Endothelial cell of umbilical vein (primary cell): ENCODE measurements around the gene CTDSPL. TPM values are rescaled to one million over a fixed set of nuclear protein-coding genes. Genes with fewer than 3 reads are reported as not detected.

Experiments used
- BruUV-seq: library from RNA; stranded (reverse); fragments of 400-500 nt; replicated peaks from 2 replicates; lab custom pipeline; 2021; lab: Mats Ljungman, UMichigan
- CTCF ChIA-PET: fragments of 300-600, 350-600 bp; sonication (Branson Sonifier 250); formaldehyde crosslinking; loops from one replicate; lab custom pipeline; 2021; ENCODE audit warnings: antibody characterized with exemption, inconsistent platforms; lab: Charles Lee
- POLR2A ChIA-PET: fragments of 300-600, 350-600 bp; sonication (Branson Sonifier 250); formaldehyde crosslinking; loops from one replicate; lab custom pipeline; 2021; ENCODE audit warnings: antibody characterized with exemption, inconsistent platforms; lab: Charles Lee
- DNase-seq: peaks from one replicate; pipeline ENCODE4 v3.0.0-alpha.2; 2011; ENCODE audit warnings: low read depth, low spot score
- FAIRE-seq: peaks from 2 replicates; lab custom pipeline; 2011; peaks lifted over from hg19 to GRCh38; lab: Jason Lieb, UNC
- H2AFZ ChIP-seq: 2 replicates; pipeline ENCODE4 v1.6.0; 2012; ENCODE audit warnings: low read depth, low read length, control low read depth, inconsistent platforms
- H3K27ac ChIP-seq: 2 replicates; pipeline ENCODE4 v1.5.1; 2011; ENCODE audit warnings: low read depth, mild to moderate bottlenecking, control low read depth, low read length, moderate library complexity; ENCODE audit not compliant: insufficient read depth
- H3K27me3 ChIP-seq, 2 experiments: 2 replicates each; pipeline versions ENCODE4 v1.6.0 to v1.6.1; 2011; ENCODE audit warnings: low read length in 2 of 2, mixed read lengths in 1 of 2; ENCODE audit not compliant: control insufficient read depth in 2 of 2, insufficient read depth in 2 of 2
- H3K36me3 ChIP-seq, 2 experiments: 2 replicates in 1 of 2; 3 replicates in 1 of 2; pipeline ENCODE4 v1.5.1; 2011; ENCODE audit warnings: low read length in 2 of 2, mild to moderate bottlenecking in 1 of 2, moderate library complexity in 1 of 2; ENCODE audit not compliant: control insufficient read depth in 2 of 2, insufficient read depth in 2 of 2; ENCODE audit errors: extremely low read depth in 1 of 2
- H3K4me1 ChIP-seq: 3 replicates; pipeline ENCODE4 v1.5.1; 2011; ENCODE audit warnings: mild to moderate bottlenecking, low read length; ENCODE audit not compliant: control insufficient read depth, insufficient read depth; ENCODE audit errors: extremely low read depth
- H3K4me2 ChIP-seq: 2 replicates; pipeline ENCODE4 v1.6.1; 2011; ENCODE audit warnings: low read length, control low read depth, mixed read lengths; ENCODE audit not compliant: insufficient read depth
- H3K4me3 ChIP-seq, 3 experiments: fragments of 200-600 bp in 1 of 3; sonication (generic), shearing (Covaris generic) in 1 of 3; replicated peaks in 1 of 3; 2 replicates each; pipeline ENCODE4 v1.5.1; 2011 to 2016; ENCODE audit warnings: control low read depth in 3 of 3, low read length in 3 of 3, mild to moderate bottlenecking in 2 of 3, inconsistent platforms in 1 of 3, low read depth in 1 of 3, moderate library complexity in 1 of 3; ENCODE audit not compliant: insufficient read depth in 1 of 3
- H3K79me2 ChIP-seq: 2 replicates; pipeline ENCODE4 v1.6.0; 2012; ENCODE audit warnings: low read length, inconsistent platforms; ENCODE audit not compliant: control insufficient read depth, insufficient read depth
- H3K9ac ChIP-seq: replicated peaks from 2 replicates; pipeline ENCODE3; 2011; ENCODE audit warnings: low read length, control low read depth; ENCODE audit not compliant: insufficient read depth; ENCODE audit errors: extremely low read depth
- H3K9me1 ChIP-seq: replicated peaks from 3 replicates; pipeline ENCODE4 v1.6.0; 2011; ENCODE audit warnings: mild to moderate bottlenecking, low read length; ENCODE audit not compliant: control insufficient read depth, insufficient read depth; ENCODE audit errors: extremely low read depth
- H3K9me3 ChIP-seq: replicated peaks from 2 replicates; pipeline ENCODE4 v1.5.1; 2012; ENCODE audit warnings: low read length, inconsistent platforms; ENCODE audit not compliant: control insufficient read depth, insufficient read depth
- H4K20me1 ChIP-seq: replicated peaks from 2 replicates; pipeline ENCODE3; 2011; ENCODE audit warnings: mild to moderate bottlenecking, low read length; ENCODE audit not compliant: control insufficient read depth, insufficient read depth; ENCODE audit errors: extremely low read depth
- CTCF ChIP-seq, 2 donors: IDR thresholded peaks; 1 replicate in 1 of 2; 2 replicates in 1 of 2; pipeline ENCODE4 v1.5.1; 2011; ENCODE audit warnings: low read length in 2 of 2, mild to moderate bottlenecking in 2 of 2, moderate library complexity in 2 of 2, control low read depth in 1 of 2, inconsistent platforms in 1 of 2, low read depth in 1 of 2; ENCODE audit not compliant: insufficient read depth in 1 of 2; ENCODE audit errors: extremely low read depth in 1 of 2
- EZH2 ChIP-seq: IDR thresholded peaks from 2 replicates; pipeline ENCODE4 v1.6.1; 2012; ENCODE audit warnings: borderline replicate concordance, low read depth, mild to moderate bottlenecking, moderate library complexity, low read length, inconsistent platforms; ENCODE audit not compliant: severe bottlenecking
- FOS ChIP-seq: IDR thresholded peaks from 2 replicates; pipeline ENCODE4 v1.6.1; 2011; ENCODE audit warnings: mild to moderate bottlenecking, low read length, moderate library complexity, borderline replicate concordance; ENCODE audit not compliant: insufficient read depth
- GATA2 ChIP-seq: IDR thresholded peaks from 2 replicates; pipeline ENCODE4 v1.7.0; 2011; ENCODE audit warnings: low read depth, mild to moderate bottlenecking, moderate library complexity, mixed read lengths, low read length; ENCODE audit not compliant: insufficient read length, insufficient read depth
- JUN ChIP-seq: IDR thresholded peaks from 2 replicates; pipeline ENCODE4 v1.6.1; 2011; ENCODE audit warnings: borderline replicate concordance, low read depth; ENCODE audit not compliant: insufficient read length, insufficient read depth
- MAX ChIP-seq: IDR thresholded peaks from 2 replicates; pipeline ENCODE4 v1.6.1; 2011; ENCODE audit not compliant: insufficient read depth, insufficient read length
- MYC ChIP-seq: IDR thresholded peaks from one replicate; pipeline ENCODE4 v1.6.1; 2011; ENCODE audit warnings: mild to moderate bottlenecking, low read depth, low read length
- POLR2A ChIP-seq: IDR thresholded peaks from 2 replicates; pipeline ENCODE4 v1.6.1; 2012; ENCODE audit warnings: low read depth, mild to moderate bottlenecking, control low read depth, low read length
- POLR2AphosphoS5 ChIP-seq: IDR thresholded peaks from 2 replicates; pipeline ENCODE4 v1.6.1; 2012; ENCODE audit warnings: low read depth, mild to moderate bottlenecking, control low read depth, low read length, moderate library complexity; ENCODE audit not compliant: insufficient read depth
- dilution Hi-C: fragments of 300-500 bp; cut with MboI; formaldehyde crosslinking; loops from one replicate; pipeline ENCODE4 v1.15.0; 2019; ENCODE audit warnings: low sequenced_read_pairs; ENCODE audit not compliant: extremely low pct_ligation_motif_present
- intact Hi-C: fragments of 100-400 bp; cut with micrococcal nuclease; formaldehyde crosslinking; loops from one replicate; pipeline ENCODE4 v1.10.0; 2022
- polyA plus RNA-seq, 4 experiments: library from polyadenylated mRNA; depleted of rRNA in 3 of 4; stranded (reverse) in 3 of 4; unstranded in 1 of 4; fragments of >200 nt; gene quantifications; 2 replicates each; pipeline versions ENCODE4 v1.2.1 to v1.2.3, GENCODE V29; 2011 to 2012; ENCODE audit warnings: missing spikeins in 1 of 4
- total RNA-seq: library from RNA; stranded (reverse); gene quantifications from 2 replicates; pipeline ENCODE4 v1.2.3, GENCODE V29; 2021

CTDSPL gene
- total and polyA plus RNA-seq, 2 donors (not counting 3 experiments of a cell fraction or from before 2014, with no cell fraction given), result 30.1 to 43.2 TPM

- H2AFZ ChIP-seq, result no peak overlapping the region
- DNase-seq (no peak), FAIRE-seq (no peak)
- TF ChIP-seq EZH2, result no peak
- no peak for TF ChIP-seq CTCF (IDR thresholded peaks at IDR 0.05; ENCODE audit: extremely low read depth in 1 of 2, insufficient read depth in 1 of 2, low read depth in 1 of 2, low read length in 2 of 2)
- TF ChIP-seq MAX, result no peak
- TF ChIP-seq GATA2, result no peak
- no peak for TF ChIP-seq MYC
- TF ChIP-seq POLR2AphosphoS5, result no peak
- TF ChIP-seq POLR2A, result no peak
- TF ChIP-seq FOS, result no peak
- no peak for TF ChIP-seq JUN
- no peak overlapping the region for H3K9ac ChIP-seq
- BruUV-seq, result no TSS peak
- ChIA-PET POLR2A (no interaction called here), CTCF (no interaction called here)
- no peaks in the 10 kb centered on the region for H3K27me3 ChIP-seq
- H4K20me1 ChIP-seq, result no peaks in the 10 kb centered on the region
- H3K9me1 ChIP-seq, result no peaks in the 10 kb centered on the region
- peaks cover 4% of the 10 kb centered on the region for H3K4me1 ChIP-seq
- H3K27ac ChIP-seq, result no peak overlapping the region
- no peaks in the 10 kb centered on the region for H3K36me3 ChIP-seq
- H3K4me3 ChIP-seq, result no peak overlapping the region
- H3K79me2 ChIP-seq, result no peaks in the 10 kb centered on the region
- intact Hi-C loops (no loop called here), dilution Hi-C loops (no loop called here)
- H3K9me3 ChIP-seq, result no peaks in the 10 kb centered on the region
- H3K4me2 ChIP-seq, result no peak overlapping the region
Measured at GRCh38 chr3:37847689-37848088, 14.0 kb upstream of the CTDSPL start.
